ENCODE data around the gene LPCAT2. TPM values are rescaled to one million over a fixed set of nuclear protein-coding genes. Genes with fewer than 3 reads are reported as not detected.

The LPCAT2 gene
- total and polyA plus RNA-seq, 2 of the 13 experiments (the other 11 are each of a cell fraction or from before 2014, with no cell fraction given): 9.9 to 17.6 TPM

- TF ChIP-seq ARID5B (CRISPR knock-in tag; IDR thresholded peaks at IDR 0.05): peak; percentile 88
- 0 out of 2 replicates have a peak, but pooled peaks have one; percentile 51 for TF ChIP-seq THAP11 (CRISPR knock-in tag; IDR thresholded peaks at IDR 0.05)
- no peak for TF ChIP-seq SOX6 (IDR thresholded peaks at IDR 0.05)
- peak; percentile 50; the same call in 1 of the 2 replicates for TF ChIP-seq SOX6 (CRISPR knock-in tag; IDR thresholded peaks at IDR 0.05)
- TF ChIP-seq HOMEZ (CRISPR knock-in tag; IDR thresholded peaks at IDR 0.05; ENCODE audit: low read depth): no peak
- TF ChIP-seq DMTF1 (CRISPR knock-in tag; IDR thresholded peaks at IDR 0.05): no peak
- TF ChIP-seq SATB2 (CRISPR knock-in tag; IDR thresholded peaks at IDR 0.05): no peak
- TF ChIP-seq MAX (IDR thresholded peaks at IDR 0.05): peak; percentile 12; the same call in 1 of the 2 replicates
- no peak for TF ChIP-seq ZNF263 (CRISPR knock-in tag; IDR thresholded peaks at IDR 0.05)
- TF ChIP-seq PAWR (CRISPR knock-in tag; IDR thresholded peaks at IDR 0.05; ENCODE audit: borderline replicate concordance): no peak
- TF ChIP-seq U2AF2 (IDR thresholded peaks at IDR 0.05; ENCODE audit: low read depth, low read length): no peak
- no peak for TF ChIP-seq HIVEP1 (CRISPR knock-in tag; IDR thresholded peaks at IDR 0.05)
- TF ChIP-seq ZNF549 (CRISPR knock-in tag; IDR thresholded peaks at IDR 0.05): no peak
- TF ChIP-seq PAXIP1 (CRISPR knock-in tag; conservative IDR thresholded peaks at IDR 0.05): no peak
- TF ChIP-seq PLSCR1 (CRISPR knock-in tag; IDR thresholded peaks at IDR 0.05; ENCODE audit: borderline replicate concordance): no peak
- TF ChIP-seq MTERF4 (CRISPR knock-in tag; IDR thresholded peaks at IDR 0.05): no peak
Observed at GRCh38 chr16:55502801-55503366, 6.0 kb upstream of the LPCAT2 start (continued).

Measured in HepG2 (cell line).